ENCODE measurements around the gene CEBPA. TPM values are rescaled to one million over a fixed set of nuclear protein-coding genes. Genes with fewer than 3 reads are reported as not detected.
A peak's percentile ranks its signal among the peaks of the same experiment; 100 is the strongest.

Gene CEBPA
- total RNA-seq, 4 donors from 2014 or later = 12.9 to 31.0 (median 17.4) TPM

- Histone ChIP-seq H3K4me1 (peaks cover 5 to 68% of the 10 kb centered on the region in 2 donors), H3K36me3 (no peaks in the 10 kb centered on the region), H3K4me3 (replicated peaks in 1 of 3) (no peak overlapping the region), H3K27ac (no peak overlapping the region), H3K9me3 (no peaks in the 10 kb centered on the region), H3K27me3 (no peaks in the 10 kb centered on the region)
- DNase-seq = no peak
- TF ChIP-seq POLR2A (IDR thresholded peaks at IDR 0.05) (no peak), CTCF (IDR thresholded peaks at IDR 0.05) (no peak)
- intact Hi-C loops (cut with DNase I) = no loop called here
Observed at GRCh38 chr19:33287927-33288326, 14.4 kb downstream of the CEBPA start.

- no peaks in the 10 kb centered on the region for H3K36me3 ChIP-seq
- H3K9me3 ChIP-seq = no peaks in the 10 kb centered on the region
- WGBS, 2 donors = 64 to 76% methylated on average over 4 of the region's 4 CpGs
- intact Hi-C loops (cut with DNase I) = no loop called here
- H3K4me1 ChIP-seq = peaks cover 0 to 63% of the 10 kb centered on the region in 2 donors
- H3K27ac ChIP-seq = peak overlapping the region in 1 of 3 donors; percentile 58
- no peak for DNase-seq
- TF ChIP-seq POLR2A (IDR thresholded peaks at IDR 0.05) (no peak), CTCF (IDR thresholded peaks at IDR 0.05) (no peak)
- H3K4me3 ChIP-seq (replicated peaks in 1 of 3) = no peak overlapping the region
- H3K27me3 ChIP-seq = no peaks in the 10 kb centered on the region
Observed at GRCh38 chr19:33287438-33287837, 14.9 kb downstream of the CEBPA start.

- peaks cover 0 to 58% of the 10 kb centered on the region in 2 donors for H3K4me1 ChIP-seq
- TF ChIP-seq POLR2A (IDR thresholded peaks at IDR 0.05) = no peak
- no peak for TF ChIP-seq CTCF (IDR thresholded peaks at IDR 0.05)
- intact Hi-C loops (cut with DNase I) = no loop called here
- no peaks in the 10 kb centered on the region for H3K9me3 ChIP-seq
- no peaks in the 10 kb centered on the region for H3K27me3 ChIP-seq
- H3K36me3 ChIP-seq = no peaks in the 10 kb centered on the region
- peak overlapping the region in 1 of 3 donors; percentile 58 for H3K27ac ChIP-seq
- no peak for DNase-seq
- no peak overlapping the region for H3K4me3 ChIP-seq (replicated peaks in 1 of 3)
- WGBS, 2 donors = 77 to 86% methylated on average over 13 of the region's 13 CpGs
Observed at GRCh38 chr19:33286899-33287298, 15.4 kb downstream of the CEBPA start.

GRCh38 chr19:33285441-33285927 lies 16.9 kb downstream of the CEBPA start:
- peak; percentile 83 to 89 for DNase-seq
- no peak overlapping the region for H3K4me3 ChIP-seq (replicated peaks in 1 of 3)
- TF ChIP-seq POLR2A (IDR thresholded peaks at IDR 0.05) (no peak), CTCF (IDR thresholded peaks at IDR 0.05) (no peak)
- H3K4me1 ChIP-seq = peaks cover 0 to 49% of the 10 kb centered on the region in 2 donors
- H3K27me3 ChIP-seq = no peaks in the 10 kb centered on the region
- intact Hi-C loops (cut with DNase I) = no loop called here
- no peaks in the 10 kb centered on the region for H3K9me3 ChIP-seq
- peak overlapping the region in 1 of 3 donors; percentile 24 for H3K27ac ChIP-seq
- 36 to 39% methylated on average over 9 of the region's 9 CpGs for WGBS, 2 donors
- H3K36me3 ChIP-seq = no peaks in the 10 kb centered on the region

- Histone ChIP-seq H3K36me3 (no peaks in the 10 kb centered on the region), H3K4me1 (peaks cover 0 to 42% of the 10 kb centered on the region in 2 donors), H3K9me3 (no peaks in the 10 kb centered on the region), H3K27me3 (no peaks in the 10 kb centered on the region), H3K4me3 (replicated peaks in 1 of 3) (no peak overlapping the region), H3K27ac (peak overlapping the region in 1 of 3 donors; percentile 24)
- TF ChIP-seq POLR2A (IDR thresholded peaks at IDR 0.05) = no peak
- TF ChIP-seq CTCF (IDR thresholded peaks at IDR 0.05) = no peak
- WGBS, 2 donors = 50 to 70% methylated on average over 7 of the region's 7 CpGs
- DNase-seq = no peak
- intact Hi-C loops (cut with DNase I) = no loop called here
Observed at GRCh38 chr19:33284756-33285155, 17.6 kb downstream of the CEBPA start.
